ENCODE measurements around the gene TSC22D2.

Gene TSC22D2

DNA sequence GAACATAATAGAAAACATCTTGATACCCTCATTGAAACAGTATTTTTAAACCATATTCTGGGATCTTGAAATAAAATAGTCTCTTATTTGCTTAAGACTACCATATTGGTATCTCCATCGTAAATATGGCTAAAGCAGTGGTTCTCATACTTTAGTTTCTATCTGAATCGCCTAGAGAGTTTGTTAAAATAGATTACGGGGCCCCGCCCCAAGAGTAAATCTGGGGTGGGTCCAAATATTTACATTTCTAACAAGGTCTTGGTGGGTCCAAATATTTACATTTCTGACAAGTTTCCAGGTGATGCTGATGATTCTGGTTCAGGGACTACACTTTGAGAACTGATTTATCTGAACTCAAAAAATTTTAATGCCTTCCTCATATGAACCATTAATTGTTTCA, 45.3 kb downstream of the TSC22D2 start:
- Histone ChIP-seq H3K79me2 (ENCODE audit: low read length) (peaks cover 34% of the 10 kb centered on the region), H4K20me1 (ENCODE audit: insufficient read depth, low read length) (no peaks in the 10 kb centered on the region)

DNA sequence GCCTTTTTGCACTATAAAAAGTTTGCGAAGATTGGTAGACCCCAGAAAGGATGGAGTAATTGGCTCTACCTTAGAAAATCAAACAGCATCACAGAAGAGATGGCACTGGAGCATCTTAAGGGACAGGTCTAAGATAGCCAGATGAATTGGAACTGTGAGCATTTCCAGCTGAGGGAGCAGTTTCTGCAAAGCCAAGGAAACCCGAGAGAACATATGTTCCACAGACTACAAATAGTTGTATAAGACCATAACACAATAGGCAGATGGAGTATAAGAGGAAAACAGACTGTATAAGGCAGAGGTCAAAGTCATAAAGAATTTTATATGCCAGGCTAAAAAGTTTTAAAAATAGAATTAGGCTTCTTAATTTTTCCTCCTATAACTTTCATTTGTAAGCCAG, 46.0 kb downstream of the TSC22D2 start:
- no peaks in the 10 kb centered on the region for H3K4me1 ChIP-seq (ENCODE audit: low read length)
- H3F3A ChIP-seq (ENCODE audit: insufficient read depth, low read length) = no peaks in the 10 kb centered on the region
- H3K36me3 ChIP-seq (replicated peaks; ENCODE audit: insufficient read depth, low read length) = 0 out of 2 replicates have a peak, but pooled peaks cover 3% of the 10 kb centered on the region
- no peak for DNase-seq
- H4K20me1 ChIP-seq (ENCODE audit: insufficient read depth, low read length) = no peaks in the 10 kb centered on the region
- no peak overlapping the region for H3K9ac ChIP-seq (ENCODE audit: low read length)
- no peaks in the 10 kb centered on the region for H3K9me3 ChIP-seq (replicated peaks; ENCODE audit: insufficient read depth, low read length)
- H3K79me2 ChIP-seq (ENCODE audit: low read length) = peaks cover 32% of the 10 kb centered on the region
- no peak overlapping the region for H3K27ac ChIP-seq (ENCODE audit: low read length)
- TF ChIP-seq, protein P1, sequence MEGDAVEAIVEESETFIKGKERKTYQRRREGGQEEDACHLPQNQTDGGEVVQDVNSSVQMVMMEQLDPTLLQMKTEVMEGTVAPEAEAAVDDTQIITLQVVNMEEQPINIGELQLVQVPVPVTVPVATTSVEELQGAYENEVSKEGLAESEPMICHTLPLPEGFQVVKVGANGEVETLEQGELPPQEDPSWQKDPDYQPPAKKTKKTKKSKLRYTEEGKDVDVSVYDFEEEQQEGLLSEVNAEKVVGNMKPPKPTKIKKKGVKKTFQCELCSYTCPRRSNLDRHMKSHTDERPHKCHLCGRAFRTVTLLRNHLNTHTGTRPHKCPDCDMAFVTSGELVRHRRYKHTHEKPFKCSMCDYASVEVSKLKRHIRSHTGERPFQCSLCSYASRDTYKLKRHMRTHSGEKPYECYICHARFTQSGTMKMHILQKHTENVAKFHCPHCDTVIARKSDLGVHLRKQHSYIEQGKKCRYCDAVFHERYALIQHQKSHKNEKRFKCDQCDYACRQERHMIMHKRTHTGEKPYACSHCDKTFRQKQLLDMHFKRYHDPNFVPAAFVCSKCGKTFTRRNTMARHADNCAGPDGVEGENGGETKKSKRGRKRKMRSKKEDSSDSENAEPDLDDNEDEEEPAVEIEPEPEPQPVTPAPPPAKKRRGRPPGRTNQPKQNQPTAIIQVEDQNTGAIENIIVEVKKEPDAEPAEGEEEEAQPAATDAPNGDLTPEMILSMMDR (IDR thresholded peaks at IDR 0.05; ENCODE audit: low read length) = no peak
- TF ChIP-seq EZH2 (optimal IDR thresholded peaks at IDR 0.05; ENCODE audit: low read depth, low read length) = no peak
- TF ChIP-seq EZH2phosphoT487 (IDR thresholded peaks at IDR 0.05; ENCODE audit: low read length) = no peak
- H3K9me2 ChIP-seq (replicated peaks; ENCODE audit: insufficient read depth, low read length) = no peaks in the 10 kb centered on the region
- H3K4me2 ChIP-seq (ENCODE audit: low read depth, low read length) = no peak overlapping the region
- H3K4me3 ChIP-seq (ENCODE audit: low read length) = no peak overlapping the region
- H2AFZ ChIP-seq (ENCODE audit: low read length) = no peak overlapping the region
- no peaks in the 10 kb centered on the region for H3K27me3 ChIP-seq (replicated peaks; ENCODE audit: insufficient read depth, low read length)

More for the DNA sequence above, 45.3 kb downstream of the TSC22D2 start:
- Histone ChIP-seq H3F3A (ENCODE audit: insufficient read depth, low read length) (no peaks in the 10 kb centered on the region), H3K9ac (ENCODE audit: low read length) (no peak overlapping the region), H2AFZ (ENCODE audit: low read length) (no peak overlapping the region), H3K9me3 (replicated peaks; ENCODE audit: insufficient read depth, low read length) (no peaks in the 10 kb centered on the region), H3K27ac (ENCODE audit: low read length) (no peak overlapping the region), H3K4me1 (ENCODE audit: low read length) (no peaks in the 10 kb centered on the region), H3K9me2 (replicated peaks; ENCODE audit: insufficient read depth, low read length) (no peaks in the 10 kb centered on the region), H3K4me2 (ENCODE audit: low read depth, low read length) (no peak overlapping the region), H3K4me3 (ENCODE audit: low read length) (no peak overlapping the region), H3K27me3 (replicated peaks; ENCODE audit: insufficient read depth, low read length) (no peaks in the 10 kb centered on the region), H3K36me3 (replicated peaks; ENCODE audit: insufficient read depth, low read length) (no peaks in the 10 kb centered on the region)
- DNase-seq = no peak
- TF ChIP-seq EZH2phosphoT487 (IDR thresholded peaks at IDR 0.05; ENCODE audit: low read length) (no peak), EZH2 (optimal IDR thresholded peaks at IDR 0.05; ENCODE audit: low read depth, low read length) (no peak)
- TF ChIP-seq, protein P1 (IDR thresholded peaks at IDR 0.05; ENCODE audit: low read length) = no peak

DNA sequence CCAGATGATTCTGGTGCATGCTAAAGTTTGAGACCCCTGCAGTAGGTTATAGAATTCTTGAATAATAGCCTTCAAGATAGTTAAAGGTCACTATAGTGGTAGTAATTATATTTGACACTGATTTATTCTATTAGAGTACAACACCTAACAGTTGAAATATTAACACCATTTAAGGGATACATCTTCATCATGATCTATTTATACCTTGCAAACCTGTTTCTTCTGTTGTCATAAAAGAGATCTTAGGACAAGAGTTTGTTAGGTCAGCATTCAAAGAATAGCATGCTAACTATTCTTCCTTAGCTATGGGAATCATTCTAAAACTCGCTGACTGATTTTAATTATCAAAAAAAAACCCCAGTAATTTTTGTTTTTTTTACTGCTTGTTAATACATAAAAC, 46.5 kb downstream of the TSC22D2 start:
- Histone ChIP-seq H3K4me2 (ENCODE audit: low read depth, low read length) (no peak overlapping the region), H3K36me3 (replicated peaks; ENCODE audit: insufficient read depth, low read length) (0 out of 2 replicates have a peak, but pooled peaks cover 3% of the 10 kb centered on the region), H3K4me3 (ENCODE audit: low read length) (no peak overlapping the region), H3K9me2 (replicated peaks; ENCODE audit: insufficient read depth, low read length) (no peaks in the 10 kb centered on the region), H2AFZ (ENCODE audit: low read length) (no peak overlapping the region), H3K79me2 (ENCODE audit: low read length) (peaks cover 28% of the 10 kb centered on the region), H3F3A (ENCODE audit: insufficient read depth, low read length) (no peaks in the 10 kb centered on the region), H3K4me1 (ENCODE audit: low read length) (no peaks in the 10 kb centered on the region), H3K27ac (ENCODE audit: low read length) (no peak overlapping the region), H3K9ac (ENCODE audit: low read length) (no peak overlapping the region), H4K20me1 (ENCODE audit: insufficient read depth, low read length) (no peaks in the 10 kb centered on the region), H3K27me3 (replicated peaks; ENCODE audit: insufficient read depth, low read length) (no peaks in the 10 kb centered on the region), H3K9me3 (replicated peaks; ENCODE audit: insufficient read depth, low read length) (no peaks in the 10 kb centered on the region)
- DNase-seq = no peak
- no peak for TF ChIP-seq EZH2phosphoT487 (IDR thresholded peaks at IDR 0.05; ENCODE audit: low read length)
- no peak for TF ChIP-seq EZH2 (optimal IDR thresholded peaks at IDR 0.05; ENCODE audit: low read depth, low read length)
- TF ChIP-seq, protein P1 (IDR thresholded peaks at IDR 0.05; ENCODE audit: low read length) = no peak

All from MM.1S (cell line).